Tibial nerve (tissue), 4 donors: ENCODE data around the gene IMPA2. TPM values are rescaled to one million over a fixed set of nuclear protein-coding genes. Genes with fewer than 3 reads are reported as not detected.
"Not testable (repeated sequence)": the region's sequence is repeated elsewhere in the genome, so short reads cannot be mapped to it uniquely, and the experiment has no call there.

Experiments used
- DNase-seq, 2 donors: peaks; one replicate each; pipeline ENCODE4 v3.0.0-alpha.2; 2019; ENCODE audit warnings: low spot score in 2 of 2
- H3K27ac ChIP-seq, 4 donors: fragments of 200-600 bp; sonication (generic) in 3 of 4; one replicate each; pipeline ENCODE4 v1.5.1; 2017 to 2019; ENCODE audit warnings: mild to moderate bottlenecking in 1 of 4
- H3K27me3 ChIP-seq, 2 donors: fragments of 200-600 bp; sonication (generic) in 1 of 2; one replicate each; pipeline versions ENCODE4 v1.5.1 to v1.6.0; 2017 to 2019
- H3K36me3 ChIP-seq, 3 donors: fragments of 200-600 bp; sonication (generic); one replicate each; pipeline ENCODE4 v1.5.1; 2018 to 2019
- H3K4me1 ChIP-seq, 4 donors: fragments of 200-600 bp; sonication (generic) in 3 of 4; one replicate each; pipeline ENCODE4 v1.5.1; 2017 to 2019
- H3K4me3 ChIP-seq, 4 donors: fragments of 200-600 bp; sonication (generic) in 3 of 4; one replicate each; pipeline ENCODE4 v1.5.1; 2017 to 2019; ENCODE audit warnings: mild to moderate bottlenecking in 1 of 4, moderate library complexity in 1 of 4
- H3K9me3 ChIP-seq, 4 donors: fragments of 200-600 bp; sonication (generic) in 3 of 4; one replicate each; pipeline ENCODE4 v1.5.1; 2017 to 2019
- CTCF ChIP-seq, 5 experiments: fragments of 200-600 bp in 3 of 5; fragments of 450-650 bp in 2 of 5; sonication (generic) in 3 of 5; IDR thresholded peaks; one replicate each; pipeline ENCODE4 v1.5.1; 2016 to 2019; ENCODE audit warnings: antibody characterized with exemption in 5 of 5, mild to moderate bottlenecking in 3 of 5, moderate library complexity in 2 of 5
- EP300 ChIP-seq, 2 donors: sonication (generic); formaldehyde crosslinking; IDR thresholded peaks; one replicate each; pipeline ENCODE4 v1.6.1; 2017; ENCODE audit warnings: antibody characterized with exemption in 2 of 2, mild to moderate bottlenecking in 1 of 2
- POLR2A ChIP-seq, 2 donors: fragments of 450-650 bp; IDR thresholded peaks; one replicate each; pipeline ENCODE4 v1.6.1; 2017; ENCODE audit warnings: antibody characterized with exemption in 2 of 2, mild to moderate bottlenecking in 2 of 2, moderate library complexity in 2 of 2
- WGBS, 2 donors: methylation state at CpG; one replicate each; pipeline ENCODE4 v1.1.5; 2018; 5-methylcytosine and 5-hydroxymethylcytosine counted together
- total RNA-seq, 4 donors: library from RNA; depleted of rRNA; stranded (reverse); fragments of >200 nt; gene quantifications; one replicate each; pipeline ENCODE4 v1.1.0, GENCODE V29; 2016

The IMPA2 gene
- total RNA-seq, 4 donors from 2014 or later = 12.7 to 62.4 (median 36.2) TPM

- no peak for DNase-seq
- H3K27me3 ChIP-seq = no peaks in the 10 kb centered on the region
- H3K9me3 ChIP-seq = no peaks in the 10 kb centered on the region
- no peak overlapping the region for H3K27ac ChIP-seq
- no peaks in the 10 kb centered on the region for H3K36me3 ChIP-seq
- 83 to 89% methylated on average over 4 of the region's 4 CpGs for WGBS, 2 donors
- H3K4me1 ChIP-seq = peaks cover 0 to 31% (median 25%) of the 10 kb centered on the region in 4 donors
- no peak for TF ChIP-seq CTCF (IDR thresholded peaks at IDR 0.05)
- no peak for TF ChIP-seq EP300 (IDR thresholded peaks at IDR 0.05)
- no peak for TF ChIP-seq POLR2A (IDR thresholded peaks at IDR 0.05)
- no peak overlapping the region for H3K4me3 ChIP-seq
Observed at GRCh38 chr18:11944252-11944651, 37.1 kb upstream of the IMPA2 start.

GRCh38 chr18:11944786-11945185 lies 36.5 kb upstream of the IMPA2 start:
- H3K27me3 ChIP-seq = no peaks in the 10 kb centered on the region
- DNase-seq = no peak
- WGBS, 2 donors = 78 to 88% methylated on average over 5 of the region's 5 CpGs
- H3K27ac ChIP-seq = no peak overlapping the region
- TF ChIP-seq EP300 (IDR thresholded peaks at IDR 0.05) (no peak), POLR2A (IDR thresholded peaks at IDR 0.05) (no peak), CTCF (IDR thresholded peaks at IDR 0.05) (no peak)
- H3K4me3 ChIP-seq = no peak overlapping the region
- peaks cover 0 to 35% (median 25%) of the 10 kb centered on the region in 4 donors for H3K4me1 ChIP-seq
- no peaks in the 10 kb centered on the region for H3K9me3 ChIP-seq
- H3K36me3 ChIP-seq = no peaks in the 10 kb centered on the region

- not testable (repeated sequence) for H3K4me3 ChIP-seq, H3K27me3 ChIP-seq, H3K36me3 ChIP-seq, H3K9me3 ChIP-seq
- Histone ChIP-seq H3K4me1 (peaks cover 0 to 35% (median 25%) of the 10 kb centered on the region in 4 donors), H3K27ac (peak overlapping the region; percentile 78 to 97 (median 88))
- peak in 1 of 2 donors; percentile 20 for TF ChIP-seq EP300 (IDR thresholded peaks at IDR 0.05)
- 66 to 70% methylated on average over 22 of the region's 22 CpGs for WGBS, 2 donors
- peak in 1 of 2 donors; percentile 6 for DNase-seq
Observed at GRCh38 chr18:11945834-11946659, 35.3 kb upstream of the IMPA2 start.

- no peak for TF ChIP-seq CTCF (IDR thresholded peaks at IDR 0.05)
- no peak for TF ChIP-seq EP300 (IDR thresholded peaks at IDR 0.05)
- TF ChIP-seq POLR2A (IDR thresholded peaks at IDR 0.05) = no peak
- Histone ChIP-seq H3K27ac (peak overlapping the region; percentile 78 to 97 (median 88)), H3K9me3 (no peaks in the 10 kb centered on the region), H3K27me3 (no peaks in the 10 kb centered on the region), H3K4me3 (peak overlapping the region; percentile 4 to 58 (median 44)), H3K36me3 (no peaks in the 10 kb centered on the region), H3K4me1 (peaks cover 0 to 35% (median 25%) of the 10 kb centered on the region in 4 donors)
- no peak for DNase-seq
- 10 to 11% methylated on average over 3 of the region's 3 CpGs for WGBS, 2 donors
Observed at GRCh38 chr18:11946756-11947155, 34.6 kb upstream of the IMPA2 start.

GRCh38 chr18:11947214-11948191 lies 33.8 kb upstream of the IMPA2 start:
- Histone ChIP-seq H3K27me3 (no peaks in the 10 kb centered on the region), H3K36me3 (no peaks in the 10 kb centered on the region), H3K9me3 (no peaks in the 10 kb centered on the region), H3K27ac (peak overlapping the region; percentile 78 to 97 (median 88)), H3K4me1 (peaks cover 0 to 35% (median 25%) of the 10 kb centered on the region in 4 donors), H3K4me3 (peak overlapping the region; percentile 36 to 58 (median 48))
- TF ChIP-seq POLR2A (IDR thresholded peaks at IDR 0.05) = peak; percentile 4 to 50
- peak in 2 of 5 experiments; percentile 7 to 22 for TF ChIP-seq CTCF (IDR thresholded peaks at IDR 0.05)
- TF ChIP-seq EP300 (IDR thresholded peaks at IDR 0.05) = peak; percentile 74 to 87
- DNase-seq = peak; percentile 89 to 91
- WGBS, 2 donors = 12 to 16% methylated on average over 38 to 45 of the region's 55 CpGs
